HepG2 (cell line): ENCODE measurements around the gene SDR42E2. TPM values are rescaled to one million over a fixed set of nuclear protein-coding genes. Genes with fewer than 3 reads are reported as not detected.

ENCODE experiments used
- ADNP ChIP-seq: sonication (generic); formaldehyde crosslinking; IDR thresholded peaks from 2 replicates; pipeline ENCODE4 v1.4.0; 2020; ENCODE audit warnings: missing genetic modification reagents
- CAMTA2 ChIP-seq: sonication (generic); formaldehyde crosslinking; IDR thresholded peaks from 2 replicates; pipeline ENCODE4 v1.4.0; 2020; ENCODE audit warnings: mild to moderate bottlenecking, missing genetic modification reagents, borderline replicate concordance
- CTCF ChIP-seq: sonication (generic); formaldehyde crosslinking; IDR thresholded peaks from 2 replicates; pipeline ENCODE4 v1.5.0; 2020; ENCODE audit warnings: mild to moderate bottlenecking, missing genetic modification reagents, moderate library complexity
- ERF ChIP-seq: IDR thresholded peaks from 2 replicates; pipeline ENCODE4 v1.6.1; 2018; ENCODE audit warnings: missing biosample characterization, missing genetic modification reagents
- HNRNPUL1 ChIP-seq: fragments of 200-400 bp; formaldehyde crosslinking; IDR thresholded peaks from 2 replicates; pipeline ENCODE4 v1.6.1; 2017; ENCODE audit warnings: low read depth, mild to moderate bottlenecking, low read length, moderate library complexity
- NFAT5 ChIP-seq: sonication (generic); formaldehyde crosslinking; IDR thresholded peaks from 2 replicates; pipeline ENCODE4 v1.4.0; 2020; ENCODE audit warnings: missing genetic modification reagents
- NFYC ChIP-seq: IDR thresholded peaks from 2 replicates; pipeline ENCODE4 v1.6.1; 2016; ENCODE audit warnings: missing genetic modification reagents, missing compliant biosample characterization
- NR0B2 ChIP-seq: sonication (generic); formaldehyde crosslinking; IDR thresholded peaks from 2 replicates; pipeline ENCODE4 v1.4.0; 2020; ENCODE audit warnings: mild to moderate bottlenecking, missing genetic modification reagents
- RXRA ChIP-seq: sonication (generic); formaldehyde crosslinking; IDR thresholded peaks from 2 replicates; pipeline ENCODE4 v1.5.1; 2020; ENCODE audit warnings: missing genetic modification reagents
- SMC3 ChIP-seq: IDR thresholded peaks from 2 replicates; pipeline ENCODE4 v1.6.1; 2011; ENCODE audit warnings: low read length, improper control_type of control experiment
- THAP9 ChIP-seq: sonication (generic); formaldehyde crosslinking; IDR thresholded peaks from 2 replicates; pipeline ENCODE4; 2020; ENCODE audit warnings: missing genetic modification reagents, mild to moderate bottlenecking, borderline replicate concordance
- YEATS2 ChIP-seq: sonication (generic); formaldehyde crosslinking; IDR thresholded peaks from 2 replicates; pipeline ENCODE4 v1.4.0; 2020; ENCODE audit warnings: missing genetic modification reagents, borderline replicate concordance
- ZBTB8A ChIP-seq: sonication (generic); formaldehyde crosslinking; IDR thresholded peaks from 2 replicates; pipeline ENCODE4 v1.4.0; 2020; ENCODE audit warnings: mild to moderate bottlenecking, low read depth, missing genetic modification reagents, borderline replicate concordance
- ZNF704 ChIP-seq: sonication (generic); formaldehyde crosslinking; IDR thresholded peaks from 2 replicates; pipeline ENCODE4 v1.8.1; 2023; ENCODE audit warnings: mild to moderate bottlenecking, inconsistent platforms, moderate library complexity, missing genetic modification reagents, borderline replicate concordance
- ZSCAN9 ChIP-seq: IDR thresholded peaks from 2 replicates; pipeline ENCODE4 v1.6.1; 2016; ENCODE audit warnings: borderline replicate concordance
- polyA plus RNA-seq, 8 experiments: library from polyadenylated mRNA; depleted of rRNA in 3 of 8; stranded (reverse) in 7 of 8; unstranded in 1 of 8; fragments of >200 nt; fragmentation: Illumina TruSeq in 4 of 8; extraction: Trizol in 4 of 8; gene quantifications; 2 replicates each; pipeline versions ENCODE4 v1.2.1 to v1.2.3, GENCODE V29; 2011 to 2016; ENCODE audit warnings: low read depth in 4 of 8, missing spikeins in 1 of 8, mixed read lengths in 1 of 8; ENCODE audit not compliant: insufficient read depth in 1 of 8
- total RNA-seq, 5 experiments: library from RNA; depleted of rRNA; stranded (reverse); fragments of >200 nt; fragmentation: Illumina TruSeq; extraction: Trizol; gene quantifications; 2 replicates each; pipeline ENCODE4 v1.2.3, GENCODE V29; 2016; ENCODE audit warnings: low read depth in 1 of 5

The SDR42E2 gene
- total and polyA plus RNA-seq, 2 of the 13 experiments (the other 11 are each of a cell fraction or from before 2014, with no cell fraction given) = 0.05 to 0.11 TPM

- 0 out of 2 replicates have a peak, but pooled peaks have one; percentile 22 for TF ChIP-seq NR0B2 (CRISPR knock-in tag)
- TF ChIP-seq ZBTB8A (CRISPR knock-in tag) = no peak
- 0 out of 2 replicates have a peak, but pooled peaks have one; percentile 22 for TF ChIP-seq ERF (CRISPR knock-in tag)
- no peak for TF ChIP-seq YEATS2 (CRISPR knock-in tag)
- no peak for TF ChIP-seq NFYC
- no peak for TF ChIP-seq THAP9 (CRISPR knock-in tag)
- TF ChIP-seq RXRA (CRISPR knock-in tag) = 0 out of 2 replicates have a peak, but pooled peaks have one; percentile 32
- no peak for TF ChIP-seq CAMTA2 (CRISPR knock-in tag)
- peak; percentile 72 for TF ChIP-seq CTCF (CRISPR knock-in tag)
- TF ChIP-seq NFAT5 (CRISPR knock-in tag) = 0 out of 2 replicates have a peak, but pooled peaks have one; percentile 14
- TF ChIP-seq ZNF704 (CRISPR knock-in tag) = no peak
- no peak for TF ChIP-seq HNRNPUL1
- peak; percentile 38 for TF ChIP-seq SMC3
- 0 out of 2 replicates have a peak, but pooled peaks have one; percentile 11 for TF ChIP-seq ADNP (CRISPR knock-in tag)
- TF ChIP-seq ZSCAN9 (CRISPR knock-in tag) = no peak
These were observed 21.8 kb downstream of the SDR42E2 start (continued) for GRCh38 chr16:22183901-22184614.
